Neural progenitor cell (in vitro differentiated cells): ENCODE results near the gene MMP3. TPM values are rescaled to one million over a fixed set of nuclear protein-coding genes. Genes with fewer than 3 reads are reported as not detected.

Experiments
- DNase-seq: peaks from one replicate; pipeline ENCODE4 v3.0.0-alpha.2; 2016; ENCODE audit warnings: low spot score
- H2AFZ ChIP-seq: fragments of 200-600 bp; sonication (generic); replicated peaks from 2 replicates; pipeline ENCODE4 v1.6.1; 2016; ENCODE audit warnings: antibody characterized with exemption
- H3F3A ChIP-seq: fragments of 200-600 bp; sonication (generic); 2 replicates; pipeline ENCODE4 v1.6.1; 2016; ENCODE audit warnings: antibody characterized with exemption, low read depth
- H3K27ac ChIP-seq: fragments of 200-600 bp; sonication (generic); 2 replicates; pipeline ENCODE4 v1.5.1; 2016; ENCODE audit warnings: mild to moderate bottlenecking
- H3K27me3 ChIP-seq: fragments of 200-600 bp; sonication (generic); 2 replicates; pipeline ENCODE4 v1.6.1; 2016; ENCODE audit warnings: mild to moderate bottlenecking, moderate library complexity
- H3K36me3 ChIP-seq: fragments of 200-600 bp; sonication (generic); 2 replicates; pipeline ENCODE4 v1.5.1; 2016
- H3K4me1 ChIP-seq: fragments of 200-600 bp; sonication (generic); 2 replicates; pipeline ENCODE4 v1.6.1; 2016; ENCODE audit warnings: mixed run types
- H3K4me2 ChIP-seq: fragments of 200-600 bp; sonication (generic); 2 replicates; pipeline ENCODE4 v1.6.1; 2016
- H3K4me3 ChIP-seq: fragments of 200-600 bp; sonication (generic); 2 replicates; pipeline ENCODE4 v1.5.1; 2016
- H3K79me2 ChIP-seq: fragments of 200-600 bp; sonication (generic); 2 replicates; pipeline ENCODE4 v1.6.1; 2016; ENCODE audit warnings: low read depth
- H3K9ac ChIP-seq: fragments of 200-600 bp; sonication (generic); 2 replicates; pipeline ENCODE4 v1.6.1; 2016
- H3K9me3 ChIP-seq: fragments of 200-600 bp; sonication (generic); 2 replicates; pipeline ENCODE4 v1.5.1; 2016; ENCODE audit warnings: low read depth
- H4K20me1 ChIP-seq: fragments of 200-600 bp; sonication (generic); 2 replicates; pipeline ENCODE4 v1.6.1; 2016; ENCODE audit warnings: low read depth
- H3K27ac Mint-ChIP-seq: 3 replicates; pipeline ENCODE4 v1.8.0; 2021; ENCODE audit warnings: mixed read lengths
- H3K27me3 Mint-ChIP-seq: 2 replicates; pipeline ENCODE4 v1.8.0; 2022; ENCODE audit warnings: low read depth, mild to moderate bottlenecking, inconsistent platforms, moderate library complexity, mixed read lengths; ENCODE audit not compliant: insufficient read depth
- H3K36me3 Mint-ChIP-seq: 3 replicates; pipeline ENCODE4 v1.8.0; 2021; ENCODE audit warnings: mixed read lengths
- H3K4me1 Mint-ChIP-seq: 3 replicates; pipeline ENCODE4 v1.8.0; 2021; ENCODE audit warnings: mixed read lengths
- H3K4me3 Mint-ChIP-seq: 3 replicates; pipeline ENCODE4 v1.8.0; 2021; ENCODE audit warnings: mild to moderate bottlenecking, moderate library complexity, mixed read lengths
- H3K9me3 Mint-ChIP-seq: 3 replicates; pipeline ENCODE4 v1.8.0; 2020; ENCODE audit warnings: mixed read lengths
- EZH2 ChIP-seq: fragments of 200-600 bp; sonication (generic); IDR thresholded peaks from 2 replicates; pipeline ENCODE4 v1.6.1; 2017; ENCODE audit warnings: antibody characterized with exemption, mild to moderate bottlenecking, moderate library complexity
- EZH2phosphoT487 ChIP-seq: fragments of 200-600 bp; sonication (generic); IDR thresholded peaks from 2 replicates; pipeline ENCODE4 v1.6.1; 2017; ENCODE audit warnings: antibody characterized with exemption
- total RNA-seq: library from RNA; depleted of rRNA; stranded (reverse); fragments of >200 nt; gene quantifications from 2 replicates; pipeline ENCODE4 v1.2.3, GENCODE V29; 2015; ENCODE audit warnings: low replicate concordance
- TF ChIP-seq, protein P1 (sequence below): fragments of 200-600 bp; sonication (generic); IDR thresholded peaks from 2 replicates; pipeline ENCODE4 v1.5.1; 2017; ENCODE audit warnings: antibody characterized with exemption, mild to moderate bottlenecking

MMP3 gene
- total RNA-seq, 1 donor from 2014 or later, result not detected

DNA sequence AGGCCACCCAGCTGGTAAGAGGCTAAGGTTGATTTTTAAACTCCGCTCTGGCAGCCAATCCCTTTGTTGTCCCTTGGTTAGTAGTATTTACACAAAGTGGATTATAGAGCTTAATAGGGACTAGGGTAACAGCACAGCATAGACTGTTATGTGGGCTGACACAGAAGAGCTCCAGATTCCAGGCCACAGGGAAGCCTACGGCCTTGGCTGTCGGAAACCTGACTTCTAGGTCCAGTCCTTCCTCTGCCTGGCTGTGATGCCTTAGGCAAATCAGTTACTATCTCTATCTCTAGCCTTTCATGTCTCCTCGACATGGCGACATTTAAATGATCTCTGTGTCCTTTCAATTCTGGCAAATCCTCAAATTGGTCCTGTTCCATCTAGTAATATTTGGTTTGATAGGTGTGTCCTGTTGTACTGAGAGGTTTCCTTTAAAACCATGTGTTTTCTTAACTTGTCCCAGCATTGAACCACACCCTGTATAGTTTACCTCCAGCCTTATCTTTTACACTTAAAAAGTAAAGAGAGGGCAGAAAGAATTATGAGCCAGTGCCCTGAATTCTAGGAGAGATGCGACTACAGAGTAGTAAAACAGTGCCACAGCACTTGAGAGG lies 49.6 kb downstream of the MMP3 start:
- H2AFZ ChIP-seq, result peak overlapping the region; percentile 66
- no peak overlapping the region for H3K27ac Mint-ChIP-seq
- no peak overlapping the region for H3K4me3 Mint-ChIP-seq

DNA sequence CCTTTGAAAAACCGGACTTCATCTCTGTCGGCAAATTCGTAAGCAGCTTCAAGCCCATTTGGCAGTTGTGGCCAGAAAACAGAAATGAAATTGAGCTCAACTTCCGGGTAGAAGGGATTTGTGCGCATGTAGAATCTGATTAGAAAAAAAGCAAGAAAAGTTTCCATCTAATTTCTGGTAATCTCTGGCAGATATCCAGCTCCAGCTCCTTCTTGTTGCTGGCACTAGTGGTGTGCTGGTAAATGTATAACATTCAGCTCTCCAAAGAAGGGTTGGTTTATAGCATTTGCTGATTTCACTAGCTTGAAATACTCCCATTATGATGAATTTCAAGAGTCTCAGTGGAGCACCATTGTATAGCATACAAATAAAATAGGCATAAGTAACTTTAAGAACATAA lies 50.8 kb downstream of the MMP3 start:
- TF ChIP-seq EZH2phosphoT487 (no peak), EZH2 (no peak)
- TF ChIP-seq, protein P1, sequence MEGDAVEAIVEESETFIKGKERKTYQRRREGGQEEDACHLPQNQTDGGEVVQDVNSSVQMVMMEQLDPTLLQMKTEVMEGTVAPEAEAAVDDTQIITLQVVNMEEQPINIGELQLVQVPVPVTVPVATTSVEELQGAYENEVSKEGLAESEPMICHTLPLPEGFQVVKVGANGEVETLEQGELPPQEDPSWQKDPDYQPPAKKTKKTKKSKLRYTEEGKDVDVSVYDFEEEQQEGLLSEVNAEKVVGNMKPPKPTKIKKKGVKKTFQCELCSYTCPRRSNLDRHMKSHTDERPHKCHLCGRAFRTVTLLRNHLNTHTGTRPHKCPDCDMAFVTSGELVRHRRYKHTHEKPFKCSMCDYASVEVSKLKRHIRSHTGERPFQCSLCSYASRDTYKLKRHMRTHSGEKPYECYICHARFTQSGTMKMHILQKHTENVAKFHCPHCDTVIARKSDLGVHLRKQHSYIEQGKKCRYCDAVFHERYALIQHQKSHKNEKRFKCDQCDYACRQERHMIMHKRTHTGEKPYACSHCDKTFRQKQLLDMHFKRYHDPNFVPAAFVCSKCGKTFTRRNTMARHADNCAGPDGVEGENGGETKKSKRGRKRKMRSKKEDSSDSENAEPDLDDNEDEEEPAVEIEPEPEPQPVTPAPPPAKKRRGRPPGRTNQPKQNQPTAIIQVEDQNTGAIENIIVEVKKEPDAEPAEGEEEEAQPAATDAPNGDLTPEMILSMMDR, result no peak
- Histone ChIP-seq H3K4me3 (no peak overlapping the region), H2AFZ (no peak overlapping the region), H3K9me3 (no peaks in the 10 kb centered on the region), H3K4me2 (no peak overlapping the region), H3F3A (no peaks in the 10 kb centered on the region), H3K27ac (no peak overlapping the region), H3K79me2 (no peaks in the 10 kb centered on the region), H3K9ac (no peak overlapping the region), H3K36me3 (no peaks in the 10 kb centered on the region), H3K4me1 (no peaks in the 10 kb centered on the region), H3K27me3 (no peaks in the 10 kb centered on the region), H4K20me1 (no peaks in the 10 kb centered on the region)
- no peaks in the 10 kb centered on the region for H3K27me3 Mint-ChIP-seq
- H3K4me3 Mint-ChIP-seq, result no peak overlapping the region
- H3K9me3 Mint-ChIP-seq, result no peaks in the 10 kb centered on the region
- DNase-seq, result no peak
- no peaks in the 10 kb centered on the region for H3K4me1 Mint-ChIP-seq
- H3K36me3 Mint-ChIP-seq, result no peaks in the 10 kb centered on the region
- H3K27ac Mint-ChIP-seq, result no peak overlapping the region

More for the DNA sequence above, 49.6 kb downstream of the MMP3 start:
- DNase-seq, result no peak
- no peaks in the 10 kb centered on the region for H3K36me3 ChIP-seq
- H3K9me3 ChIP-seq, result no peaks in the 10 kb centered on the region
- TF ChIP-seq EZH2phosphoT487, result no peak
- TF ChIP-seq EZH2, result no peak
- TF ChIP-seq, protein P1, result no peak
- no peaks in the 10 kb centered on the region for H3K79me2 ChIP-seq
- H3K27ac ChIP-seq, result no peak overlapping the region
- no peaks in the 10 kb centered on the region for H3K9me3 Mint-ChIP-seq
- H3F3A ChIP-seq, result no peaks in the 10 kb centered on the region
- no peak overlapping the region for H3K4me2 ChIP-seq
- H3K36me3 Mint-ChIP-seq, result no peaks in the 10 kb centered on the region
- no peaks in the 10 kb centered on the region for H4K20me1 ChIP-seq
- no peaks in the 10 kb centered on the region for H3K4me1 ChIP-seq
- no peaks in the 10 kb centered on the region for H3K27me3 Mint-ChIP-seq
- no peak overlapping the region for H3K4me3 ChIP-seq
- H3K9ac ChIP-seq, result no peak overlapping the region
- no peaks in the 10 kb centered on the region for H3K4me1 Mint-ChIP-seq
- H3K27me3 ChIP-seq, result no peaks in the 10 kb centered on the region

DNA sequence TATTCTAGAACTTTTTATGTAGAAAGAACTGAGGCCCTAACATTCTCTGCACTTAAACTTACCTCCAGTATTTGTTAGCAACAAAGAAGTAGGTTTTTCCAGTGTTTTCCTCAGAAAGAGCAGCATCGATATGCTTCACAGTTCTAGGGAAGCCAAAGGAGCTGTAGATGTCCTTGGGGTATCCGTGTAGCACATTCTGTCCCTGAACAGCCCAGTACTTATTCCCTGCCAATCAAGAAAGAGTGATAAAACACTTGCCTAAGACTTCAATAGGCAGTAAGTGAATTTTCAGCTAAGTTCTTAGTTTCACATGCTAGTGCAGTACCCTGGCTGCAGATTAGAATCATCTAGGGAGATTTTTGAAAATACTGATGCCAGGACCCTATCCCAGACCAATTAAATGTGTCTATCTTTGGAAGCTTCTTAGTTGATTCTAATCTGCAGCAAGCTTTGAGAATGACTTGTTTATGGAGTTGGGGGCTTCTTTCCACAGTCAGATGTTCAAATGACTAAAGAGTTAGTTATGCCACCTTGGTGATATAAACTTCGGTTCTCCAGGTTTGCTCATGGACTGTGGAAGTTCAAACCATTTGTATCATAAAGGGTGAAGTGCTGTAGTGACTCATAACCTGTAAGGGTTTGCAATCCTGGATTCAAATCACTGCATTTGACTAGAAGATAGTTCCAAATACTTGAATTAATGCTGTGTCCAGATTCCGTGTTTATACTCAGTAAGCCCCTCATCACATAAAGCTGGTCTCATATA lies 52.0 kb downstream of the MMP3 start:
- no peak overlapping the region for H3K4me3 ChIP-seq
- Mint-ChIP-seq H3K4me3 (no peak overlapping the region), H3K27ac (no peak overlapping the region), H3K4me1 (no peaks in the 10 kb centered on the region), H3K9me3 (no peaks in the 10 kb centered on the region), H3K36me3 (no peaks in the 10 kb centered on the region), H3K27me3 (peaks cover 2% of the 10 kb centered on the region)
- TF ChIP-seq, protein P1, result no peak
- TF ChIP-seq EZH2phosphoT487 (no peak), EZH2 (no peak)
- no peak overlapping the region for H3K9ac ChIP-seq
- H3K79me2 ChIP-seq, result no peaks in the 10 kb centered on the region
- H4K20me1 ChIP-seq, result no peaks in the 10 kb centered on the region
- no peaks in the 10 kb centered on the region for H3F3A ChIP-seq
- no peaks in the 10 kb centered on the region for H3K4me1 ChIP-seq
- no peaks in the 10 kb centered on the region for H3K36me3 ChIP-seq
- no peaks in the 10 kb centered on the region for H3K27me3 ChIP-seq
- H2AFZ ChIP-seq, result no peak overlapping the region
- H3K4me2 ChIP-seq, result no peak overlapping the region
- DNase-seq, result no peak
- no peaks in the 10 kb centered on the region for H3K9me3 ChIP-seq
- H3K27ac ChIP-seq, result no peak overlapping the region
